Neutrophil (primary cell): ENCODE data around the gene TMEM217.

Experiments used
- H3K27ac ChIP-seq: fragments of 200-600 bp; sonication (generic); 2 replicates; pipeline ENCODE4 v1.5.1; 2016; ENCODE audit warnings: mild to moderate bottlenecking, moderate library complexity
- H3K27me3 ChIP-seq: fragments of 200-600 bp; sonication (generic); 2 replicates; pipeline ENCODE4 v1.6.0; 2016; ENCODE audit warnings: mild to moderate bottlenecking
- H3K36me3 ChIP-seq: fragments of 200-600 bp; sonication (generic); 2 replicates; pipeline ENCODE4 v1.5.1; 2017
- H3K4me1 ChIP-seq, 2 experiments: fragments of 200-600 bp in 1 of 2; sonication (generic) in 1 of 2; 1 replicate in 1 of 2; 2 replicates in 1 of 2; pipeline versions ENCODE4 v1.5.1 to v1.6.1; 2013 to 2016; ENCODE audit warnings: low read depth in 1 of 2, low read length in 1 of 2, mild to moderate bottlenecking in 1 of 2, moderate library complexity in 1 of 2; ENCODE audit not compliant: control insufficient read depth in 1 of 2, insufficient read depth in 1 of 2
- H3K4me3 ChIP-seq, 2 experiments: fragments of 200-600 bp in 1 of 2; sonication (generic) in 1 of 2; 1 replicate in 1 of 2; 2 replicates in 1 of 2; pipeline ENCODE4 v1.5.1; 2013 to 2016; ENCODE audit warnings: low read depth in 1 of 2, low read length in 1 of 2, mild to moderate bottlenecking in 1 of 2, moderate library complexity in 1 of 2
- H3K9me3 ChIP-seq: fragments of 200-600 bp; sonication (generic); 2 replicates; pipeline ENCODE4 v1.5.1; 2016
- CTCF ChIP-seq: fragments of 200-600 bp; sonication (generic); IDR thresholded peaks from 2 replicates; pipeline ENCODE4 v1.5.1; 2016; ENCODE audit warnings: antibody characterized with exemption

TMEM217 gene

DNA sequence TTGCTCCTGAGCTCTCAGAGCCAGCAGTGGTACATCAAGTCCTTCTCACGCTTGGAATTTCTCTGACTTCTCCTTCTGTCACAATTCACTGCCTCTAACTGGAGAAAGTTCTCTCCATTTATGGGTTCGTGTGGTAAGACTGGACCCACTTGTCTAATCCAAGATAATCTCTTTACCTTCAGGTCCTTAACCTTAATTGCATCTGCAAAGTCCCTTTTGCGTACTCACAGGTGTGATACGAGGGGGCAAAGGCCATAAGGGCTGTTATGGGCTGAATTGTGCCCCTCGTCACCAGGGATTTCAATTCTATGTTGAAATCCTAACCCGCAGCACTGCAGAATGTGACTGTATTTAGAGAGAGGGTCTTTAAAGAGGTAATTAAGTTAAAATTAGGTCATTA is 27.8 kb downstream of the TMEM217 start:
- Histone ChIP-seq H3K4me3 (no peak overlapping the region), H3K9me3 (no peaks in the 10 kb centered on the region), H3K27me3 (no peaks in the 10 kb centered on the region), H3K27ac (no peak overlapping the region), H3K4me1 (peaks cover 0 to 5% of the 10 kb centered on the region in 2 experiments), H3K36me3 (no peaks in the 10 kb centered on the region)
- no peak for TF ChIP-seq CTCF

DNA sequence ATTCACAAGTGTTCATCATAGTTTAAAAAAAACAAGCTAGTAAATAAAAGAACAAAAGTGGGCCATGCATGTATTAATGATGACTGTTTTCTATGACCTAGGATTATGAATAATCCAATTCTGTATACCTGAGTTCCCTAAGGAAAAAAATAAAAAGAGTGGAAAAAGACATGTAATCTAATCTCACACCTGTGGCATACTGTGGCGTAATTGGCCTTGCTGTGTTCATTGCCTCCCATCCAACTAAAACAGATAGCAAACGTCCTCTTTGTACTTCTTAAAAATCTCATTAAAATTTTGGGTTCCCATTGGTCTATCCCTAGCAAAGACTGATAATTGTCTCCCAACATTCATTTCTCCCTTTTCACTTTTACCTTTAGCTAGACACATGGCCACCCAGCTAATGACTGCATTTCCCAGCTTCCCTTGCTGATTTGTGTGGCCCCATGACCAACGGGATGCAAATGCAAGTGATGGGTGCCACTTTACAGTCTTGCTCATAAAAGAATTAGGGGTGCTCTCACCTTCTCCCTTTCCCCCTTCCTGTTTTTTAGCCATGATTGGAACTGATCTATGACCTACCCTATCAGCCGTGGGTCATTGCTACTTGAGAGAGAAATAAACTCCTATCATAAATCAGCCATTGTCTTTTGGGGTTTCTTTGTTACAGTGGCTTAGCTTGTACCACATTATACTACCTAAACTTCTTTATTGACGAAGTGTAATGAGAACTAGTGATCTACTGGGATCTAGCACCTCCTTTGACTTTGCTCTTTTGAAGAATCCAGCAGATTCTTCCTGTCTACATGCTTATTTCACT is 32.4 kb downstream of the TMEM217 start:
- Histone ChIP-seq H3K4me3 (no peak overlapping the region), H3K27me3 (no peaks in the 10 kb centered on the region), H3K9me3 (no peaks in the 10 kb centered on the region), H3K36me3 (no peaks in the 10 kb centered on the region), H3K27ac (no peak overlapping the region), H3K4me1 (peaks cover 13 to 25% of the 10 kb centered on the region in 2 experiments)
- TF ChIP-seq CTCF = no peak

- no peak for TF ChIP-seq CTCF
- H3K36me3 ChIP-seq = no peaks in the 10 kb centered on the region
- no peak overlapping the region for H3K27ac ChIP-seq
- H3K4me1 ChIP-seq = peaks cover 37 to 46% of the 10 kb centered on the region in 2 experiments
- no peaks in the 10 kb centered on the region for H3K27me3 ChIP-seq
- H3K4me3 ChIP-seq = peak overlapping the region; percentile 69 to 83
- no peaks in the 10 kb centered on the region for H3K9me3 ChIP-seq
Measured at GRCh38 chr6:37222992-37223391, 35.0 kb downstream of the TMEM217 start.

DNA sequence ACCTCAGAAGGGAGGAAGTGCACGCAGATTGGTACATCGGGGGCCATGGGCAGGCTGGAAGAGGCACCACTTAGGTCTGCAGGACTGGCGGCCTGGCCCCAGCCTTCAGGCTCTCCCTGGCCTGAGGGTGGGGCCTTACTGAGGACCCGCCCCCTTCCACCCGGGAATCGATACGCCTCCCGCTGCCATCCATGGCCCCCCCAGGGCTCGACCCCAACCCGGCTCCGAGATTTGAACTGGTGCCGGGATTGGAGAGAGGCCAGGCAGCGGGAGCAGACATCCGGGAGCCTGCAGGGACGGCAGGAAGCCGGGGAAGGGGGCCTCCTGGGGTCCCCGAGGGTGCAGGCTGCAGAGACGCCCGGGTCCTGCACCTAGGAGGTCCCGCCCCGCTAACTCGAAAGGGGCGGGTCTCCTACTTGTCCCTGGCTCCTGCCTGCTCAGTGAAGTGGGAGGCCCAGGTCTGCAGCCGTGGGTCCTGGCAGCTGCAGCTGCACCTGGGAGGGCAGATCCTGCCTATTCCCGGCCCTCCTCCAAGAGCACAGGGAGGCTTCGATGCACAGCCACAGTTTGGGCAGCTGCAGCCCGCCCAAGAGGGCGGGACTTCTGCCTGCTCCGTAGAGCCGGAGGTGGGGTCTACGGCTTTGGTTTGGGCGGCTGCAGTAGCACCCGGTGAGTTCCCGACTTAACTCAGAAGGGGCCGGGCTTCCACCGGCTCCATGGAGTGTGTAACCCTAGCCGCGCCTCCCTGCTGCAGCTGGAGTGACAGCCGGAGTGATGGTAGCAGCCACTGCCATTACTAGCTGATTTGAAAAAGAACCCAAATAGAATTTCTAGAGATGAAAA is 35.6 kb downstream of the TMEM217 start:
- Histone ChIP-seq H3K27ac (peak overlapping the region; percentile 69), H3K27me3 (no peaks in the 10 kb centered on the region), H3K4me3 (peak overlapping the region; percentile 69 to 83), H3K36me3 (no peaks in the 10 kb centered on the region), H3K9me3 (no peaks in the 10 kb centered on the region), H3K4me1 (peaks cover 43 to 52% of the 10 kb centered on the region in 2 experiments)
- no peak for TF ChIP-seq CTCF

DNA sequence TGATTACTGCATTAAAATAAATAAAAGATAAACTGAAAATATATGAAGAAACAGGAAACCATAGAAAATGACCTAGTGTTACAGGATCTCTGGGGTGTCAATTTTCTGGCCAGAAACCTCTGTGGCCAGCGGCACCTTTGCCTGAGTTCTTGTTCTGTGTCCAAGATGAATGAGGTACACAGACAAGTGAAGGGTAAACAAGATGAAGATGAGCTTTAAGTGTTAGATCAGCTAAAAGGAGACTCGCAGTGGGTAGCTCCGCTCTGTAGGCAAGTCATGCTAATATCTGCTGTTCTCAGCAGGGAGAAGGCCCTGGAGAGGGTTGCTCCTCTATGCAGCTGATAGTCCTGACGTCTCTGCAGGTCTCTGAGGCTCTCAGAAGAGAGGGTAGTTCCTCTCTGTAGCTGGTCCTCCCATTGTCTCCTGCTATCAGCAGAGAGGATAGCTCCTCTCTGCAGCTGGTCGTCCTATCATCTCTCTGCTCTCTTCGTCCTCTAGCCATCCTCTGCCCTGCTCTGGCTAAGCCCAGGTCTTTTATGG is 36.3 kb downstream of the TMEM217 start:
- TF ChIP-seq CTCF = no peak
- Histone ChIP-seq H3K27me3 (no peaks in the 10 kb centered on the region), H3K4me1 (peaks cover 43 to 56% of the 10 kb centered on the region in 2 experiments), H3K27ac (peak overlapping the region; percentile 69), H3K4me3 (peak overlapping the region; percentile 69 to 83), H3K9me3 (no peaks in the 10 kb centered on the region), H3K36me3 (no peaks in the 10 kb centered on the region)
